NCI-H345 treated with DMSO at 0.1 percent for 48 hours (cell line): Measurements from ENCODE around the gene CCNL2.

Source experiments
- DNase-seq: peaks from one replicate; lab custom pipeline; 2025; ENCODE audit not compliant: unreplicated experiment; lab: John Stamatoyannopoulos, UW

The CCNL2 gene

DNA sequence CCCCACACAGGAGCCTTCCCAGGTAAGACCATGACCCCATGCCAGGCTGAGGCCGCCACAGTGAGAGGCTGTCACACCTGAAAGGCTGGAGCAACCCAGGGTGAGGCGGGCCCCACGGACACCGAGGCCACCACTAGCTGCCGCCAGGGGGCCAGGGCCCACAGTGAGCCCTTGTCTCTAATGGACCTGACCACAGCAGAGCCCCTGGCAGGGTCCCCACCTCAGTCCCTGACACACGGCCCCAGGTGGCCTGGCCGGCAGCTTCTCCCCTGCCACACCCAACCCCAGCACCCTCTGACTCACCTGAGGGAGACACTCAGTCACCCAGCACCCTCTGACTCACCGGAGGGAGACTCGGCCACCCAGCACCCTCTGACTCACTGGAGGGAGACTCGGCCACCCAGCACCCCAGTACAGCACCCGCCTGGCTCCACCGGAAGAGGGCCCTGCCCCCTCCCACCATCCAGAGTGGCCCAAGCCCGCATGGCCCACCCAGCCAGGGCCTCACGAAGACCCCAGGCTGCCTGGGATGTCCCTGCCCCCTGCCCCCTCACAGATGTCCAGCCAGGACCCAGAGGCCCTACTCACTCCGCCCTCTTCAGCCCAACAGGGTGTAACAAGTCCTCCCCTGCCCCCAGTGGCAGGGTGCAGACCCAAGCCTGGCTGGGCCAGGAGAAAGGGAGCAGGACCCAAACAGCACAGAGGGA lies 54.3 kb downstream of the CCNL2 start:
- DNase-seq: no peak

DNA sequence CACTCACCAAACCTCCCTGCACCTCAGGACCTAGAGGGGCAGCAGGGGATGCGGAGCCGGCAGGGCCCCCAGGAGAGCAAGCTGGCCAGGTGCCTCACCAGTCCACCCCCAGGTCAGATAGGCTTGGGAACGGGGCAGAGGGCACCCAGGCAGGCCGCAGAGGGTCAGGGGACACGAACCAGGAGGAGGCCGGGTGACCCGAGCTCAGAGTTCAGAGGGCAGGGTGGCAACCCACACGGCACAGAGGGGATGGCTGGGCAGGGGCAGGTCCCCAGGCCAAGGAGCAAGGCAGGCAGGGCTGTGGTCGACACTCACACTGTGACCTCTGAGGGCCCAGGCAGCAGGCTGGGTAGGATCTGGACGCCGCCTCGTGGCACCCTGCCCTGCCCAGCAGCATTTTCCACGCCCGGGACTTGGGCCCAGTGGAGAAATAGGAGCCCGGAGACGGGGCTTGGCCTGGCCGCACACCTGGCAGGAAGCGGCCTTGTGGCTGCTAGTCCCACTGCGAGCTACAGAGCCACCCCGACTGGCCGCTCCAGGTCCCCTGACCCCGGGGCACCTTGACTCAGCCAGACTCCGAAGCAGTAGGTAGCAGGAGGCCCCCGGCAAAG lies 55.2 kb downstream of the CCNL2 start:
- no peak for DNase-seq

DNA sequence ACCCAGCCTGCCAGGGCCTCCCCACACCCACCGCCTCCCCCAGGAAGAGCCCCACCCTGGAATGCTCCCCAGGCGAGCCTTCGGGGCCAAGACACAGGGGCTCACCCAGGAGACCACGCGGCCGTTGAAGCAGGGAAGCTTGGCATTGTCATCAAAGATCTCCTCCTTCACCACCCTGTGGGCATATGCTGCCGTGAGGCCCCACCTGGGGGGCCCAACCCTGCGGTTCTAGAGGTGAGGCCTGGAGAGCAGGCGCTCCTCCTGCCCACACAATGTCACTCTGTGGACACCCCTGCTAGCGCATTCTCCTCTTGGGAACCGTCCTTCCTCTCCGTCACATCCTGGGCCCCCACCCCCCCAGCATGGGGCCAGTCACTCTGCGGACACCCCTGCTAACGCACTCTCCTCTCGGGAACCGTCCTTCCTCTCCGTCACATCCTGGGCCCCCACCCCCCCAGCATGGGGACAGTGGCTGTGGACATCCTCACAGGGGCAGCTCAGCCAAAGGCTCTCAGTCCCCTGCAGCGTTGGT lies 56.5 kb downstream of the CCNL2 start:
- DNase-seq: no peak

DNA sequence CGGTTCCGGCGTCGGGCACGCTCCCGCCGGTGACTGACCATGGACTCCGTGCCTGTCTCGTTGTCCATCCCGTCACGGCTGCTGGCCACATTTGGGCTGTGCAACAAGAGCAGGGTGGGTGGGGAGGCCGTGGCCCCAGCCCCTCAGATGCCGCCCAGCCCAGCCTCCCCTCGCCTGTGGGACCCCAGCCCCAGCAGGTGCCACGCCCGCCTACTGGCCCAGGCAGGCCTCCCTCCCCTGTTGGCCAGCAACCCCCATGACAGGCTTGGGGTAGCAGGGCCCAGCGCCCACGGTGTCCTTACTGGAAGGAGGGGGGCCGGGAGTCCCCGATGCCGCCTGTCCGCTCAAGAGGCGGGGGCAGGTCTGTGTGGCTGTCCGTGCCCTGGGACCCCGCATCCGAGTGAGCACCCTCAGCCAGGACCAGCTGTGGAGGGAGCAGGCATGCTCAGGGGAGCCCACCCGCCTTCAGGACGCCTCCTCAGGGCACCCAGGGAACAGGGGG lies 57.0 kb downstream of the CCNL2 start:
- DNase-seq: no peak

DNA sequence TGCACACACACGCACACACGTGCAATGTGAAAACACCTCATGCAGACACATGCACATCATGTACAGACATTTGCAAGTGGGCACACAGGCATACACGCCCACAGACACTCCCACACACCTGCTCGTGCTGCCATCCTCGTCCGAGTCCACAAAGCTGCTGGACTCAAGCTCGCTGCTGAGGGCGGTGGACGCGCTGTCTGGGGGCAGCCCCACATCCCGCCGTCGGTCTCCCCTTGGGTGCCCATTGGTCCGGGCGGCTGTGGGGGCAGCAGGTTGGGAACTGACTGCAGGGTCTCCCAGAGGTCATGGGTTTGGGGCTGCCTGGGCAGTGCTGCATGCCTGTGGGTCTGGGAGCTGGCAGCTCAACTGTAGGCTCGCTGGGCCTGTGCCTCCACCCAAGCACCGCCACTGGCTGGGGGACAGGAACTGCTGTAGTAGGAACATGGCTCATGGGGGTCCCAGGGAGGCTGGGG lies 57.5 kb downstream of the CCNL2 start:
- no peak for DNase-seq

DNA sequence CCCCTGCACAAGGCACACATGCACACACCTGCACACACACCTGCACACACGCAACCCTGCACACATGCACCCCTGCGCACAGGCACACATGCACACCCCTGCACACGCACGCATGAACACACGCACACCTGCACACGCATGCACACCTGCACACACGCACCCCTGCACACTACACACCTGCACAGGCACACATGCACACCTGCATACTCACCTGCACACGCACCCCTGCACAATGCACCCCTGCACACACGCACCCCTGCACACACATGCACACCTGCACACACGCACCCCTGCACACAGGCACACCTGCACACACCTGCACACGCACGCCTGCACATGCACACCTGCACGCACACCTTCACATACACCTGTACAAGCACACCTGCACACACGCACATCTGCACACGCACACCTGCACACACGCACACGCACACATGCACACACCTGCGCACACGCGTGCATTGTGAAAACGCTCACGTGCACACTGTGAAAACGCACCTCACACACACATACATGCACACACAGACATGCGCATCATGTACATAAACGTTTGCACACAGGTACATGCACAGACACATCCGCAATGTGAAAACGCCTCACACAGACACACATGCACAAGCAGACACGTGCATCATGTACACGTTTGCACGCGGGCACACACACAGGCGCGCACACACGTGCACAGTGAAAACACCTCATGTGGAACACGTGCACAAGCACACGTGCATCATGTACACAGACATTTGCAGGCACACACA lies 58.2 kb downstream of the CCNL2 start:
- no peak for DNase-seq

DNA sequence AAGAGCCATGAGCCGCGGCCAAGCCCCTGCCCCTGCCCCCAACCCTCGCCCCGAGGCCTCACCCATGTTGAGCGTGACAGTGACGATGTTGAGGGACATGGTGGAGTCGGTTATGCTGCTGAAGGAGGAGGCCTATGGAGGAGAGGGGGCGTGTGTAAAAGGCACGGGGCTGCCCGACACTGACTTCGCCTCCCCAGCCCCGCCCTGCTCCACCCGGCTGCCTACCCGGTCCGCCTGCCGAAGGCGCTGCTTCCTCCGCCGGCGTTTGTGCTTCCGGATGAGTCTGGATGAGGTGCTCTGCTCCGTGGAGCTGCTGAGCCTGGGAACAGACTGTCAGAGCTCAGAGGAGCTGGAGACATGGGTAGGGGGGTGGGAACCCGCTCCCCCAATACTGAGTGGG lies 59.0 kb downstream of the CCNL2 start:
- no peak for DNase-seq

DNA sequence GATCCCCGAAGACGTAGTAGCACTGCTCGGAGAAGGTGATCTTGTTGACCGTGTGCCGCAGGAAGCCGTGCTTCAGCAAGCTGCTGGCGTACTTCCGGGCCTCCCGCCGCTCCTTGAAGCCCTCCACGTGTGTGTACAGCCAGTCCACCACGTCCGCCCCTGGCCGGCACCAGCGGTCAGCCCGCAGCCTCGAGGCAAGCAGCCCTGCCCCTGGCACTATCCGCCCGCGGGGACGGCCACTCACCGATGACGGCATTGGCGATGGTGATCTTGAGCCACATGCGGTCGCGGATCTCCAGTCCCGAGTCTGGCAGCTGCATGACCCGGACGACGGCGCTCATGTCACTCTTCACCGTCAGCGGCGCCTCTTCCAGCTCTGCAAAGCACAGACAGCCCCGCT lies 60.9 kb downstream of the CCNL2 start:
- no peak for DNase-seq

DNA sequence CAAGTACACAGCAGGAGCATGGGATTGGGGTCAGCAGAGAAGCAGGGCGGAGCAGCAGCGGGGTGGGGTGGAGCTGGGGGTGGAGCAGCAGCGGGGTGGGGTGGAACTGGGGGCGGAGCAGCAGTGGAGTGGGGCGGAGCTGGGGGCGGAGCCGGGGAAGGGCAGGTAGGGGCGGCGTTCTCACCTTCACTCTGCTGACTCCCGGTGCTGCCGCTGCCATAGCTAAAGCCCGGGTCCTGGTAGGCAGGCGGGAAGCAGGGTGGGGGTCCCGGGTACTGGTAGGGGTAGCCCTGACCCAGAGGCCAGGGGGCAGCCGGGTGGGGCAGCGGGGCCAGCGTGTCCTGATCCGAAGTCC lies 61.4 kb downstream of the CCNL2 start:
- no peak for DNase-seq

DNA sequence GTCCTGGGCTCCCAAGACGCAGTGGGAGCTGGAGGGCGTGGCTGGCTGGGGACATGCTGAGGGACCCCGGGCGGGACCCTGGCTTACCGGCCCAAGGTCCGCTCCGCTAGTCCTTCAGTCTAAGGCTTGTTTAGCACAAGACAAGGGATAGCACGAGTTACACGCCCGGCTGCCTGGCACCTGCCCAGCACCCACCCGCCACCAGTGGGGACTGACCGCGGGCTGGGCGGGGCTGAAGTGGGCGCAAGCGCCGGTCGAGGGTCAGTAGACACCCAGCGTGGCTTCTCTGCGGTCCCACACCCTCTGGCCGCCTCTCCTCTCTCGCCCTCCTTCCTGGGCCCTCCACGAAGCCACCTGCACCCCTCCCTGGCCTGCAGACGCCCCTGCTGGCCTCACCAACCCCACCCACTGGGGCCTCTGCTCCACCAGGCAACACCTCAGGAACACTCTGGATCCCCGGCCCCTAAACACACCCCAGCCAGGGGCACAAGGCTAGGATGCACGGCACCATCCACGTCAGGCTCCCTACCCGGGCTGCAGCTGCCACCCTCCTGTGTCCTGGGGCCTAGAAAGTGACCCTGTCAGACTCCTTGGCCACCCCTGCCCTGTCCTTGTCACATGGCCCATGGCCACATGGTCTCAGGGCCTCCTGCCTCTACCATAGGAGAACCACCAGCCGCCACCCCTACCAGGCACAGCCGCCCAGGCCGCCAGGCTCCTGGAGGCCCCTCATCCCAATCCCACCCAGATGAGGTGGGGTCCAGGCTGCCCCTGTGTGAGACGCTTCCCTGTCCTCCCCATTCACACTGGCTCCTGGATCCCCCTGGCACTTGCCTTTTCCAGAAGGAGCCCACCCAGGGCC lies 62.0 kb downstream of the CCNL2 start:
- no peak for DNase-seq

DNA sequence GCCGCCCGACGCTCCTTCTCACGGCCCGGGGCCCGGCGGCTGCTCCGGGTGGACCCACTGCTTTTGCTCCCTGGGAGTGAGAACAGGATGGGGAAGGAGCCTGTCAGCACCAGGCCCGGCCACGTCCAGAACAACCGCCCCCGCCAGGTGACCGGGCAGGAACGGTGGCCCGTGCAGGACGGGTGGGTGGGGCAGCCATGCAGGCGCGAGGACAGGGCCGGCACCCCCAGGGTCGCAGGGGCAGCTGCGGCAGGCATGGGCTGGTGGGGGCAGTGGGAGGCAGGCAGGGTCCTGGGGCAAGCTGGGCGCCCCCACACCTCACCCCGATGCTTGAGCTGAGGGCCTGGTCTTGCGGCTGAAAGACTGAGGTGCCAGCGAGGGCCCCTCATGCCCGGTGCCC lies 62.7 kb downstream of the CCNL2 start:
- no peak for DNase-seq

DNA sequence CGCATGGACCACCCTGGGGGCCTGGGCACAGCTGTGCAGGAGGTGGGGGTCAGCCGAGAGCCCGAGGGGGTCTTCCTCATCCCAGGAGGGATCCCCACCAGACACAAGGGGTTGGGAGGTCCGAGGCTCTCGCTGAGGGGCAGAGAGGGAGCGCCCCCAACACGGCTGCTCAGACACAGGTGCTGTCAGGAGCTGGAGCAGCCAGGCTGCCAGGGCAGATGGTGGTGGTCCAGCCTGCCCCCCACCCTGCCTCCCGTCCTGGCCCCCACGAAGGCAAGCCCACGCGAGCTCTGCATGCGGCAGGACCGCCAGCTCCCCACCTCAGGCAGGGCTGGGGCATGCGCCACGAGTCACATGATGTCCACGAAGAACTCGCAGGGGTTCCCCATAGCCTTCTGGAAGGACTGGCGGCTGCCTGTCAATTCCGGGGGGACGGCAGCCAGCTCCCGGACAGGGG lies 63.3 kb downstream of the CCNL2 start:
- DNase-seq: no peak
